ENCODE data around the gene ITPR2.

The ITPR2 gene

DNA sequence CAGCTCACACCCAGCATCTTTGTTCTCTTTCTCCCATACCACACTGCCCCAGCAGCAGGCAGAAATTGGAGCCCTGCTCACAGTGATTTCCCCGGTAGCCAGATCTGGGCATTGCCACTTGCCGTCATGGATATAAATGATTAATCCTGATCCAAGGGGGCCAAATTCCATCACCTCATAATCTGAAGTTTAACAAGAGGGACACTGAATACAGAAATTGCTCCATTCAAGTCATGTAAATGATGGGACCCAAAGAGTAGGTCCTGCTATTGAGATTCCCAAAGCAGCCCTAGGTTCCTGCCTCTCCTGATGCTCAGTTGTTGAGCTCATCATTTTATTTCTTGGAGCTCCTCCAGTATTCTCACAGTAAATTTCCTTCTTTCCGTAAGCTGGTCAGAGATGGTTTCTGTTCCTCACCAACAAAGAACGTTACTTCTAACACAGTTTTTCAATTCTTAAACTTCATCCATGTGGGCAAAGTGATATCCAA lies 11.7 kb downstream of the ITPR2 start:
- DNase-seq (ENCODE audit: low read depth): peak; percentile 49

DNA sequence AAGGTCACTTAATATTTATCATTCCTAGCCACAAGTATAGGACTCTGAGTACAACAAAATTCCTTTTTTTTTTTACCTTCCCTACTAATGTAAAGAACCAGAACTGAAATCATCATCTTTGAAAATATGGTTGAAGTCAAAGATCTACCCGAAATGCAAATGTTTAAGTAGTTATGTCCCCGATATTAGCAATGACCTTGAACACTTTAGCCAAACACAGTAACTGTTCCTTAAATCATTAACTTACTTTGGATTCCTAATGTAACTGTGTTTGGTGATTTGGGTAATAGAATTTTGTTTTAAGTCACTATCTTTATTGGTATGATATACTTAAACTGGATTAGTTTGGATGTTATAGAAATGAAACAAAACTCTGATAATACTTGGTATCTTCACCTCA lies 14.4 kb downstream of the ITPR2 start:
- DNase-seq (ENCODE audit: low read depth): no peak

DNA sequence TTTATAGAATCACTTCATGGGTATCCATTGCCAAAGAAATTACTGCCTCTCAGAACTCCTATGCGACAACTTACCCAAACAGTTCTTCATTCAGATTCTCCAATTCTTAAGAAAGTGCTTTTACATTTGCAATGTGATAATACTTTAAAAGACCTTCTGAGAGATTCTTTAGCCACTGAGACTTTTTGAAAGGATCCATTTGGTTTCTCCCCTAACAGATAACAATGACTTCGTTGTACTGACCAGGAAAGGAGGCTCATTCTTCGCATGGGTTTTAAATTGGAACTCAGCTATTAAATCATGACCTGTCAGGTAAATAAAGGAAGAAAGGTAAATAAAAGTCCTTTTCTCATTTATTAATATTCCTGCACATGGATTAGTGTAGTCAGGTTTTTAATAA lies 14.8 kb downstream of the ITPR2 start:
- DNase-seq (ENCODE audit: low read depth): no peak

DNA sequence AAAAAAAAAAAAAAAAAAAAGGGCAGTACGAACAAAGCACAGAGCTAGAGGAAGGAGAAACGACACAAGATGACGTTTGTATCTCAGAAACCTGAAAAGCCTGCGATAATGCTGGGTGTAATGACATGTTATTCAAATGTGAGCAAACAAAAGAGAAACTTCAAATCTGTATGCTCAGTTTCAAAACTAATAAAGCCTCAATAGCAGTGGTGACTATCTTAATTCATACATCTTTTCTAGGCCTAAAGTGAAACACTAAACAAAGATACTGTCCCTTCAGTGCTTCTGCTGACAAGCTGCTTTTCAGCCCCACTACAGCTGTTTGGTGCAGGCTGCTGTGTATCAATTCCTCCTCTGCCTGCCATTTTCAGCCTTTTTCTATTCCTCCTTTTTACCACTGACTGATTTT lies 15.8 kb downstream of the ITPR2 start:
- no peak for DNase-seq (ENCODE audit: low read depth)

DNA sequence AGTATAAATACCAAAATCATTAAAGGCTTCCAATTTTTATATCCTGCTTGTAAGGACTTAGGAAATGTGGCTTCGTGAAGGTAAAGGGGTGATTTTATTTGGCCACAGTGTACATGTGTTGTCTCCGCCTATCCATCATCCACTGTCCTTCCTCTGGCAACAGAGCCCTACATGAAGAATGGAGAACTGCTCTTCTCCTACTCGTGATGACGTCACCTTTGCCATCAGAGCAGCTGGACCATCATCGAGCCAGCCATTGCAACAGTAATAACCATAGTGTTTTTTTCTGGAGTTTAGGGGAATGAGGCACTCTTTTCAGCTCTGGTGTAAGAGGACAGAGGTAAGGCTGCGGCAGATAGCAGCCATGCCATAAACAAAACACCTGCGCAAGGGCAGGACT lies 19.2 kb downstream of the ITPR2 start:
- DNase-seq (ENCODE audit: low read depth): no peak

DNA sequence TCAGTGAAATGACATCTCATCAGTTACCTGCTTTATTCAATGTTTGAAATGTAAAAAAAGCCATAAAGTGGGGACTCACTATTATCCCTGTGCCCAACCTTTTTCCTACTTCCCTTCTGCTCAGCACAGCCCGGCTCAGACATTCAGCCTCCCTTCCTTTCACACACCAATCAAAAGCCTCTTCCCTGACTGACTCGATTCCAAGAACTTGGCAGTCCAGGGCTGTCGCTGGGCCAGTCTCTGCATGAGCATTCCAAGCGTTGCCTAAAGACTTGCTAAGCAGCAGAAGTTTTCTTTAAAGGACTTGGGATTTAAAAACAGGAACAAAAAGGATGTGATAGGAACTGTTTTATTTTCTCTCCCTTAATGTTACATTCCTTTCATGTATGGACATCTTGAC lies 22.7 kb downstream of the ITPR2 start:
- DNase-seq (ENCODE audit: low read depth): peak; percentile 43

DNA sequence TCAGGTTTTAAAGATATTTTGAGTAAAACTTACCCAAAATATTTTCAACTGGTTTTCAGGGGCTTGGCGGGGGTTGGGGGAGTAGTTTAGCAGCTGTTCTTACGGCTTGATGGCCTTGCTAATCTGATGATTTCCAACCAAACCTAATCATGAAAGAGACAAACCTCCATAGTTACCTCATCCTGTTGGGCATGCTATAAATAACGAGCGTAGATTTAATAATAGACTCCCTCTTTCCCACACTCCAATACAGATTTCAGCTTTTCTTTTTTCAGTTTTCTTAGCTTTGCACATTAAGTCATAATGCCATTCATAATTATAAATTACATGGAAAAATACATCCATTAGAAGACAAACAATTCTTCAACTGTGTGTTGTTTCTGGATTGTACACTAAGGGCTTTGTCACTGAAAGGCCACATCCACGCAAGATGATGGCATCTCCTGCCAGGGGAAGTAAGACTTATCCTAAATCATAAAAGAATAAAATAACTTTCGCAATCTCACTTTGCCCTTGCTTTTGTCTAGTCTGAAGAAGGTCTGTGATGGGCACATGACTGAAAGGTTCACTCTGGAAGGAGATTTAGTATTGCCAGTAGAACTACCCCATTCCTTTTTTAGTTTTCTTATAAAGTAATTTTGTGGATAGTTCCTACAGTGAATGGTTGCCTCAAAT lies 23.2 kb downstream of the ITPR2 start:
- DNase-seq (ENCODE audit: low read depth): no peak

DNA sequence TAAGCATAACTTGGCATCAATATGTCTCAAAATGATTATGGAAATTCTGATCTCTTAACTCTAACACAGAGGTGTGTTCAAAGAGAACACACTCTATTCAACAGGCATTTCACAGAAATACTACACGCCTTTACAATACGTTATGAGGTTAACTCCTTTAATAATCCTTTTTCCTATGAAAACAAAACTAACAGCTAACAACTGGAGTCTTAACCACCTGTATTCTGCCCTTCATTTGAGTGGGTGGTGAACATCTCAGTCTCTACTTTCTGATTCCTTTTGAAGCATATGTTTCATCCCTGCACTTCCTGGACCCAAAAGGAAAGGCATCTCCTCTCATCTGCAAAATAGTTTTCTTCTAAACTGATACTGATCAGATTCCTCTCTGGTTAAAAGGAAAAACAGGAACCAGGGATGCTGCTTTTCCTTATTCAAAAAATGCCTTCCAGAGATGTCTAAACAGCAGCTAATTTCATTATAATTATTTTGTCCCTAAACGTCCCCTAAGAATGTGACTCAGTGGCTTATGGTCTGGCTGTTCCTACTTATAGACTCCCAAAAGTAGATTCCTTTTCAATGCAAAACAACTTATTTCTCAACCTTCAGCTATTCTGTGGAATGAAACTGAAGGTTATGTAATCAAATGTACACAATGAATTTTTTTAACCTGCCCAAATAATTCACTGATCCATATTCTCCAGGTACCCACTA lies 24.1 kb downstream of the ITPR2 start:
- DNase-seq (ENCODE audit: low read depth): no peak

DNA sequence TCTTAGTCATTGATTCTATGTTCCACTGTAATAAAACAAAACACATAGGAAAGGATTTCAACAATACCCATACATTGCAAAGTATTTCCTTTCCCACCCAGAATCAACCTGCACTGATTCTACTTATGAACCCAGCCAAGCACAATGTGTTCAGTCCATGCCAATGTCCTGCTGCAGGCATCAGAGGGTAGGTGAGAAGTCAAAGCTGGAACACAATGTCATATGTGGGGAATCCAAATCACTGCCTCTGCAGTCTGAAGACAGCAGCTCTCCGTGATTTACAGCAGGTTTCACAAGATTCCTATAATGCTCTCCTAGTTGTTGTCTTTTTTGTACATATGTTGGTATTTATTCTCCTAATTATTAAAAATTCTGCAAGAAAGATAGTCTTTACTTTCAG lies 25.7 kb downstream of the ITPR2 start:
- no peak for DNase-seq (ENCODE audit: low read depth)

DNA sequence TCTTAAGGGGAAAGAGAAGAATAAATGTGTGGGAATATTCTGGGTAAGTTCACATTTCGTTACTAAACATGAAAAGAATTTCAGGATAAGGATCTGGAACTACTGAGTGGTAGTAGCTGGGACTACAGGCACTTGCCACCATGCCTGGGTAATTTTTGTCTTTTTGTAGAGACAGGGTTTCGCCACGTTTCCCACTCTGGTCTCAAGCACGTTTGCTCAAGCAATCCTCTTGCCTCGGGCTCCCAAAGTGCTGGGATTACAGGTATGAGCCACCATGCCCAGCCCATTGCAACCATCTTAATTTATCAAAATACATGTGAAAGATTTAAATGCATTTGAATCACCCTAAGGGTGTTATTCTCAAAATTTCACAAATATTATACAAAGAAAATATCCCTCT lies 26.4 kb downstream of the ITPR2 start:
- DNase-seq (ENCODE audit: low read depth): no peak

DNA sequence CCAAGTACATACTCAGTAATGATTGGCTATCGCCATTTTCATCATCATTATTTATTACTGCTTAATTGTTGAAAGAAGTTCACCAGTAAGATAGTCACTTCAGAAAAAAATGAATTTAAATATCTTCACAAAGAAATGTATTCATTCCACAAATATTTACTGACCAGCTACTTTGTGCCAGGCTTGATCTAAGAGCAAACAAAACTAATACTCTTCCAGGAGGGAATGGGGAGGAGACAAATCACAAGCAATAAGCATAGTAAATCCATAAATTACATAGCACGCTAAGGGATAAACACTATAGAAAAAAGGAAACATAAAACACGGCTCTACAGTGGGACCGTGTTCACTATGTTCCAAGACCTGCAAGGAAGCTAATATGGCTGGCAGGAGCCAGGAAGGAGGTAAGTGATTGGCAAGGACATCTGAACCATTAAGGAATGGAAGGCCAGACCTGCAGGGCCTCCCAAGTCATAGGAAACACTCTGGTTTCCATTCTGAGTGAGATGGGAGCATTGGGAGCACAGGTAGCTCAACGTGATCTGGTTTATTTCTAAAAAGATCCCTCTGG lies 27.5 kb downstream of the ITPR2 start:
- DNase-seq (ENCODE audit: low read depth): no peak

DNA sequence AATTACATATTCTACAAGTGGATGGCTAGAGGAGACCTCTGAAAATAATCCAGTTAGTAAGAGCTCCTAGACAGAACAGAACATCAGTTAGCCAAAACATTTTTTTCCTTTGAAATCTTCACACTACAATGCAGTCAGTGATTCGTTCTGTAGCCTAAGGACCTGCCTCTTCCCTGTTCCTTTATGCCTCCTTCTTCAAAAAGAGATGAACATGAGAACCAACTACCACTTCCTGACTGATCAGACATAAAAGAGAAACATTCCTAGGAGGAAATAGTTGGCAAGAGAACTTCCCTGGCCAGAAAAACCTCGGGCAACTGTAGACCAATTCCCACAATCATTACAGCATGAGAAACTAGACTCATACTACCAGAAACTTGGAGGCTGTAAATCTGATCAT lies 29.4 kb downstream of the ITPR2 start:
- peak; percentile 38 for DNase-seq (ENCODE audit: low read depth)

DNA sequence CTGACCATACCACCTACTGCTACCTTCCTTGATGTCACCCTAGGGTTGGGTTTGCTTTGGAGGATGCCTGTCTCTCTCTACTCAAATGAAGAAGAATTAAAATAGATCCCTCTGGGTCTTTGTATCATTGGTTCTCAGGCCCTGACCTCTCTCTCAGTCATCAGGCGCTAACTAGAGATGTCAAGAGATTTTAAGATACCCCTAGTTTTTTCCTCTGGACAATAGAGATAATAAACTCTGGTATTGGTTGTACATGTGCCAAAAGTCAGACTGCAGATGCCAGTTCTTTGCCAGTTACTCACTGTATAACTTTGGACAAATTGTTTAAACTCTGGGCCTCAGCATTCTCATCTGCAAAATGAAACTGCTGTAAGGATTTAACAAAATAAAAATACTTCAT lies 31.5 kb downstream of the ITPR2 start:
- DNase-seq (ENCODE audit: low read depth): no peak

DNA sequence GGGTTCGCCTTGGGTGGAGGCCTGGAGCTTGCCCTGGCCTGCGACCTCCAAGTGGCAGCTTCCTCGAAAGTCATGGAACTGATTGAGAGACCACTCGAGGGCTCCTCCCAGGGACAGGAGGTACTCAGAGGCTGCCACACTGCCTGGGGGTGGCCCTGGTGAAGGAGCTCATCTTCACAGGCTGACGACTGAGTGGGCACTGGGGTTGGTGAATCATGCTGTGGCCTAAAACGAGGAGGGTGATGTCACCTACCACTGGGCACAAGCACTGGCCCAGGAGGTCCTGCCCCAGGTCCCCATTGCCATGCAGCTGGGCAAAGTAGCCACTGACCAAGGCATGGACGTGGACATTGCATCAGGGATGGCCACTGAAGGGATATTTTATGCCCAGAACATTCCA lies 32.1 kb downstream of the ITPR2 start:
- DNase-seq (ENCODE audit: low read depth): no peak

DNA sequence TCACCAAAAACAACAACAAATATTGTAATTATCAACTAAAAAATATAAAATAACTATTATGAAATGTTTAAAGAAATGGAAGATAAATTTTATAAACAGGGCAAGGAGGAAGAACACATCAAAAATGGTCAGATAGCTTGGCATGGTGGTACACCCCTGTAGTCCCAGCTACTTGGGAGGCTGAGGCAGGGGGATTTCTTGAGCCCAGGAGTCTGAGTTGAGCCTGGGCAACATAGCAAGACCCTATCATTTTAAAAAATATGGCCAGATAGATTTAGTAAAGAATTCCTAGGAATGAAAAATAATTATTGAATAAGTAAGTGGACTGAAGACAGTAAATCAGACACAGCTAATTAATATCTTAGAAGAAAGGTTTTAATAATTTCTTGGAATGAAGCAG lies 32.6 kb downstream of the ITPR2 start:
- no peak for DNase-seq (ENCODE audit: low read depth)

DNA sequence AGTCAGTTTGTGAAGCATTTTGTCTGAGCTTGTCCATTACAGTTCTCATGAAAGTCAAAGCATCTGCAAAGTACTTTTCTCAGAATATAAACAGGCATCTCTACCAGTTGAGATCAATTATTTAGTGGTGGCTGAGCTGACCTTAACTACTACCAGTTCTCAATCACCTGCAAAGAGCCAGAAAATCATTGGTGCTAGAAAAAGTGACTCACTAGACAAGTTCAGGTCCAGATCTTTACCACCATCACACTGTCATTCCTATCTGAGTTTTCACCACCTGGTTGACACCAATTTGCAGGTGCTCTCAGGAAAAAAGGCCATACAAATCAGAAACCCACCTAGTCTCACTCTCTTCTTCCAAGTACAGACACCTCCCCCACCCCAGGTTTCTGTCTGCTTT lies 33.3 kb downstream of the ITPR2 start:
- no peak for DNase-seq (ENCODE audit: low read depth)

DNA sequence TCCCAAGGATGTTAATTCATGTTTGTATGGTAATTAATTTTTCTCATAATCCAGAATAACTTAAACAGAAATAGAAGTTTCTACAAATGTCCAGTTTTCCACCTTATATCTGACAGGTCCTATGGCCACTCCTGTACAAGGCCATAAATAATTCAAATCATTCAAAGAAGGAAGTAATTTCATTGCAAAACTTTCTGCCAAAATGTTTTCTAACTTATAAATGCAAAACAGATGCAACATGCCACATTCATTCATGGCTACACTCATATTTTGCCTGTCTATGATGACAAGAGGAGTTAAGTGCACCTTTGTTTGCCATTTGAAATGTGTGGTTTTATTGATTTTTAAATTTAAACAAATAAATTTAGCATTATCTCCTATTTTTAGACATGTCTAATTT lies 34.4 kb downstream of the ITPR2 start:
- DNase-seq (ENCODE audit: low read depth): no peak

DNA sequence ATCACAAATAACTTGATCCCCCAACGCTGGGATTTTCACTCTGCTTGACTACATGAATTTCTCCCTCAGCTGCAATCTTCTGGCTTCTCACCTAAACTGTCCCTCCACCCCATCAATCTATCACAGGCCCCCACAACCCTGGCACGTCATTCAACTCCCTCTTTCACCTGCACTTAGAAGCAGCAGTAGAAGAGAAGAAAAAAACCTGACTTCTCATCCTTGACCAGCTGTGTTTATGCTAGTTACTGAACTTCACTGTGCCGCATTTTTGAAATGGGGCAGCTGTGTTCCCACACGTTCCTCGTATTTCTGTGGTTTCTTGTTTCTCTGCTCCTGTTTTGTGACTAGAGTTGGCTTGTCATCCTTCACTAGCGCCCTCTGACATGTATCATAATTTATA lies 35.0 kb downstream of the ITPR2 start:
- DNase-seq (ENCODE audit: low read depth): no peak

DNA sequence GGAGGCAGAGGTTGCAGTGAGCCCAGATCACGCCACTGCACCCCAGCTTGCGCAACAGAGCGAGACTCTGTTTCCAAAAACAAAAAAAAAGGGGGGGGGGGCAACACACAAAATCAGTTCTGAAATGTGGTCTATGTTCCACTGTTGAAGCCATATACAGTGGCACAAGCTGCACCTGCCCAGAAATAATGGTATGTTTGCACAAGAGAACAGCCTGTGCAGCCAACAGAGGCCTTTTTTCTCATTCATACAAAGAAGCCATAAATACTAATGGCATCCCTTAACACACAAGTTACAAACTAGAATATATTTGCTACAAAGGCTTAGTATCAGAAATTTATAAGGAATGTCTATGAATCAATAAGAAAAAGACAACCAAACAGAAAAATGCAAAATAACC lies 37.1 kb downstream of the ITPR2 start:
- no peak for DNase-seq (ENCODE audit: low read depth)

DNA sequence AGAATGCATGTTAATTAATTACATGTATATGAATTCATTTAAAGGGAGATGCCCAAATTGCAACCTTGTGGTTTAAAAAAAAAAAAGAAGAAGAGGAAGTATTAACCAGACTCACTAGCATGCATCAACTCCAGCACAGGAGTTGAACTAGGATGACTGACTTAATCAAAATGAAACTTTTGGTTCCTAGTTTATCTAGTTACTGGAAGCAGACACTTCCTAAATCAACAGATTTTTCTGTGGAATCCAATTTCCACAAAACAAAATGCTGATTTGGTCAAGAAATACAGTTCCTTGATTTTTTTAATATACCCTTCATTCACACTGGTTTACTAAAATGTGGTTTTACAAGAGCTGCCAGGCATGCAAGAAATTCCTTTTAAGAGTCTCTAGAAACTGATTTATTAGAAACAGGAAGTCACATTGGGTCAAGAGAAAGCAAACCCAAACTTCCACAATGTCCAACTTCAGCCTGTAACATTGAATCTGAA lies 41.6 kb downstream of the ITPR2 start:
- peak; percentile 34 for DNase-seq (ENCODE audit: low read depth)

DNA sequence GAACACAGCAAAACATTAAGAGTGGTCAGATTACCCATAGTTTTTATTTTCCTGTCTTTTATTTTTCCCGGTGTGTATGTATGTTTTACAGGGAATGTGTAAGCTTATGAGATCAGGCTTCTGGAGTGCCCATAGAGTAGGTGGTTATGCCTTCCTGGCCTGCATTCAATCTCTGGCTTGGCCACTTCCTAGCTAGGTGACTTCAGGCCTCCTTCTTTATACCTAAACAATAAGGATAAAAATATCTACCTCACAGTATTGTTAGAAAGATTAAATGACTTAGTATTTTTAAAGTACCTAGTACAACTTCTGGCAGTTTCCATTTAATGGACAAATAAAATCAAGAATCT lies 42.4 kb downstream of the ITPR2 start:
- peak; percentile 46 for DNase-seq (ENCODE audit: low read depth)

DNA sequence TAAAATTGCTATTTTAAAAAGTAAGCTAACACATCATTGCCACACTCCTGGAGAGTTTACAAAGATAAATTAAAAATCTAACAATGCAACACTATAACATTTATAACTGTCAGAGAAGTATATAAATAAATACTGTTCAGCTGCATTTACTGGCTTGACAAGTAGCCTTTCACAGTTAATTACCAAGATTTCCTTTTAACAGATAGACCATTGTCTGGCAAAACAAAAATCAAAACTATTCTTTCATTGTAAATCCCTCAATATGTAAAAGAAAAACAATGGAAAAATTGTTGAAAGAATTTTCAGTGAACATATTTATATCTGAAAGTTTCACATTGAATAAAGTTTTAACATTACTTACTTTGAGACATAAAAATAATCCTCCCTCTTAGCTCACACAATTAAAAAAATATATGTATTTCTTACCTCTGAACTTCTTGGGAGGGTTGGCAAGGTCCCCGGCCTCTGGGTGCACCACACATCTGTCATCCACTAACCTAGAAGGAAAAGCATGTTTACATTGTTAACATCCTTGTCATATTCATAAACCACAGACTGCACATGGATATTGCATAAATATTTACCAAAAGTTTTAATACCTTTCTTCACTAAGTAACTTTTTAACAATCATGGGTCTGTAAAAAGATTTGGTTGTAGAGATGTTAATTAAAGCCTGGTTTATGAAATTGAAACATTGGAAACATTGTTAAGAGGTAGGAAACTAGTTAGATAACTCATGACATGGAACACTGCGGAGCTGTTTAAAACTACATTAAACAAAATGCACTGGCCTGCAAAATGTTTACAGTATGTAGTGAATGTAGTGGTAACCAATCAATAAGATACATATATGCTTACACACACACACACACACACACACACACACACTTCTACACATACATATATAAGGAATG lies 43.0 kb downstream of the ITPR2 start:
- peak; percentile 90 for DNase-seq (ENCODE audit: low read depth)
